Lung microvascular endothelial cell (primary cell): ENCODE results near the gene AGPAT2. TPM values are rescaled to one million over a fixed set of nuclear protein-coding genes. Genes with fewer than 3 reads are reported as not detected.

Source experiments
- DNase-seq, 2 donors: peaks; one replicate each; pipeline versions ENCODE4 v3.0.0 to v3.0.0-alpha.2; 2010; ENCODE audit warnings: low read depth in 2 of 2
- total RNA-seq: library from RNA; depleted of rRNA; stranded (reverse); fragments of >200 nt; gene quantifications from 2 replicates; pipeline ENCODE4 v1.2.1, GENCODE V29; 2014

Gene AGPAT2
- 18.8 and 41.0 TPM in 2 replicates for total RNA-seq

DNA sequence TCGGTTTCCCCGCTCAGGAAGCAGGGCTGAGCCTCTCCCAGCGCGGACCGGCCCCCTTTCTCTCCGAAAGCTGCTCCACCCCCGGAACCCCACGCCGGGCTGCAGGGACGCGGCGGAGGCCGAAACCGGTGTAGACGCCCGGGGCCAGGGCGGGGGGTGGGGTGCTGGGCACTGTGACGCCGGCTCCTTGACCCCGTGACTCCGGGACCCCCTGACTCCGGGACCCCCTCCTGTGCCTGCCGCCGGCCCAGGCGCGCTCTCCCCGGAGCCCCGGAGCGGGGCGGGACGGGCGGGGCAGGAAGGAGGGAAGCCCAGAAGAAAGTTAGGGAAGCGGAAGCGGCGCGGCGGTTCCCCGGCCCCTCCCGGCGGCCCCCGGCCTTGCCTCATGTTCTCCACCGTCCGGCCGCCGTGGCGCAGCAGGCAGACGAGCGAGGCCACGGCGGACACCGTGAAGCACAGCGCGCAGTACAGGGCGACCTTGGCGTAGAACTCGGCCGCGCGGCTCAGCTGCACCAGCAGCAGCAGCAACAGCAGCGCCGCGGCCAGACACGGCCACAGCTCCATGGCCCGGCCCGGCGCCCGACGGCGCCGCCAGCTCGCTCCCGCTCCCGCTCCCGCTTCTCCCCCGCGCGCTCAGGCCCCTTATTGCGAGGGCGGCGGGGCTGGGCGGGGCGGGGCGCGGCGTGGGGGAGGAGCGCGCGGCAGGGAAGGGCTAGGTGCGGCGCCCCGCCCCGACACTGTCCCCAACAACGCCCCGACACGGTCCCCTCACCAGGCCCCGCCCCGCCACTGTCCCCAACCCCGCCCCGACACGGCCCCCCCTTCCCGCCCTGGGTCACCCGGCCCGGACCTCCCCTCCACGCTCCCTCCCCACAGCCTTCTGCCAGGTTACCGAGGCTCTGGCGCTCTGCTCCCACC lies at the start of gene AGPAT2:
AGPAT2 (minus strand) TSS at position 664 of the 918 bp plus-strand sequence; CDS start at position 564, 100 bp downstream.
- DNase-seq = peak; percentile 53 to 68

DNA sequence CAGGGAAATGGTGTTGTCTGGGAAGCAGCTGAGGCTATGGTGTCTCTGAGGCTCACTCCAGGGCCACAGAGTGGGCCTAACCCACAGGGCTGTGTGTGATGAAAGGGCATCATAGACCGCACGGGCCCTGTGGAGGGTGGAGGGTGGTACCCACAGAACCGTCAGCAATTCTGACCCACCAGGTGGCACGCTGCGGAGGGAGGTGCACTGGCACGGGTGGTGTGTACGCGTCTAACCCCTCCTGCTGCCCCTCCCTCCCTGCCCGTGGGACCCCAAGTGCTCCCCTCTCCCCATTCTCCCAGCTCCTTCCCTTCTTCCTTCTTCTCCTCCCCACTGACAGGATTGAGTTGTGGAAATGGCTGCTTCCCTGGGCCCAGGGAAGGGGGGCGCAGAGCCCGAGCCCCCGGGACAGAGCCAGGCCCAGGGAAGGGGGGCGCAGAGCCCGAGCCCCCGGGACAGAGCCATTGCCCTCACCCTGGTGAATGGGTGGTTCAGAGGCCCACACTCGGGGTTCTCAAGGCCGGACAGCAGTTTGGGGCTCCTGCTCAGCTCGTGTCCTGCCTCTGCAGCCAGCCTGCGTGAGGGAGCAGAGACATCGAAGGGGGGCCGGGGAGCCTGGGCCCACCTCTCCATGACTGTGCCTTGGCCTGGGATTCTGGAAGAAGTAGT lies 48.7 kb upstream of the AGPAT2 start:
- no peak for DNase-seq

DNA sequence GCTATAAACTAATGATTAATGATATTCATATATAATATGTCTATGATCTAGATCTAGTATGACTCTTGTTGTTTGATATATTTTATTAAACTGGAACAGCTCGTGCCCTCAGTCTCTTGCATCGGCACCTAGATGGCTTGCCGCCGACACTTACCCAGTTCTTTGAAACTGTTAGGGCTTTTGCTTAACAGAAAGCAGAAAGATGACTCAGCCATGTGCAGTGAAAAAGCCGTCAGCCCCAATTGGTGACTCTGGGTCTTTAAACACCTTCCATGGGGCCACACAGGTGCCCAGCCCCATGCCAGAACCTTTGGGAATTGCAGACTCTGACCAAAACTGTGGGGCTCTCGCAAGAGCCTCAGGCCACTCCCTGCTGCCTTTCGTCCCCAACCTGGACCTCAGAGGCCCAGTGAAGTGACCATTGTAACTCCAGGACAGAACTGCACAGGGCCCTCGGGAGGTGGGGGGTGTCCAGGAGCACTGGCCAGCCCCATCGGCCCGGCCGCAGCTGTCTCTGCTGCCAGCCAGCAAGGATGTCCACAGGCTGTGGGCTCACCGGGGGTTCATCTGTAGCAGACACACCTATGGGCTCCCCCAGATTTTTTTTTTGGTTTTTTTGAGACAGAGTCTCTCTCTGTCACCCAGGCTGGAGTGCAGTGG lies 47.7 kb upstream of the AGPAT2 start:
- DNase-seq = no peak

DNA sequence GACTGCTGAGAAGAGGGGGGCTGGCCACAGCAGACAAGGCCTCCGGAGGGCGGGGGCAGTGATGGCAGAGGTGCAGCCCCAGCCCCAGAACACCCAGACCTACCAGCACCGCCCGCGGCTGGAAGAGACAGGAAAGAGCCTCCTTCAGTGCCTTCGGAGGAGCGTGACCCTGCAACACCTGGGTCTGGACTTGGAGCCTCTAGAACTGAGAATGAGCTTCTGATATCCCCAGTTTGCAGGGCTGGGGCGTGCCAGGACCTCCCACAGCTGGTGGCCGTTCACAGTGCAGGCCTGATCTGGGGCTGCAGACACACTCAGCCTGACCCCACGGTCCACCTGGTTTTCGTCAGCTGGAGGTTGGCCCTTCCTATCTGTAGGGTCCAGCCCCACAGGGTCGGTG lies 46.4 kb upstream of the AGPAT2 start:
- no peak for DNase-seq

DNA sequence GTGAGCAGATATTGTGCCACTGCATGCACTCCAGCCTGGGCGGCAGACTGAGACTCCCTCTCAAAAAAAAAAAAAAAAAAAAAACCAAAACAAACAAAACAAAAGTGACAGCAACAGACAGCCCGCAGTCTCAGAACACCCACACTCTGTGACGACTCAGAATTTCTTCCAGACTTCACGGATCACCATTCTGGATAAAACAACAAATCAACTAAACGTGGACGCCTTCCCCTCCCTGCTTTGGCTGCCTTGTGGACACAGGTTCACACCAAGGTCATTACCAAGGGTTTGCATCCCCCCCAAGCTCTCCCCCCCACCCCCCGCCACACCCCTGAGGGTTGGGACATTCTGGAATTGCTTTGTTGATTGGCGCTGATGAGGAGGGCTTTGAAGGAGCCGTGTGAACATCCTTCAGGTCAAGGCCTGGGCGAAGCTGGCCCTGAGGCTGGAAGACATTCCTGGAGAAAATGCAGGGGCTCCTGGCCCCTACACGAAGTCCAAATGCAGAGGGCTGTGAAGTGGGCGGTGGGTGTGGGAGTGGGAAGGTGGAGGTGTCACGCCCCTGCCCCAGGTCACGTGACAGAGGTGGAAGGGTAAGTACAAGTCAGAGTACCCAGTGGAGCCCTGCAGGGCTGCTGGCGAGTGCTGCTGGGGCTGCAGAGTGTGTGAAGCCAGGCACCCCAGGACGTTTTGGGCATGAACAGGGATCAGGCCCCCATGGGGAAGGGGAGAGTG lies 45.4 kb upstream of the AGPAT2 start:
- no peak for DNase-seq

DNA sequence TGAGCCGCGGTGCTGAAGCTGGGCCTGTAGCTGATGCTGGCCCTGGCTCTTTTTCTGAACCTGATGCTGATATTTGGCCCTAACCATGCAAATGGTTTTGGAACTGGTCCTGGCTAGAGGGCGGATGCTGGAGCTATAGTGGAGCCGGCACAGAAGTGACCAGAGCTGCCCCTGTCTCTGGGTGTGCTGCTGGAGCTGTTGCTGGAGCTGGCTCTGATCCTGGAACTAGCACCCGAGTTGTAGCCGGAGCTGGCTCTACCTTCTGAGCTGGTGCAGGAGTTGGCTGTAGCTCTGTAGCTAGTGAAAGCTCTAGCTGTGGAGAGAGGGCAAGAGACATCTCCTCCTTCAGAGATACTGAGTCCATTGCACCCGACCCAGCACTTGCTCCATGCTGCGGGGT lies 42.7 kb upstream of the AGPAT2 start:
- no peak for DNase-seq

DNA sequence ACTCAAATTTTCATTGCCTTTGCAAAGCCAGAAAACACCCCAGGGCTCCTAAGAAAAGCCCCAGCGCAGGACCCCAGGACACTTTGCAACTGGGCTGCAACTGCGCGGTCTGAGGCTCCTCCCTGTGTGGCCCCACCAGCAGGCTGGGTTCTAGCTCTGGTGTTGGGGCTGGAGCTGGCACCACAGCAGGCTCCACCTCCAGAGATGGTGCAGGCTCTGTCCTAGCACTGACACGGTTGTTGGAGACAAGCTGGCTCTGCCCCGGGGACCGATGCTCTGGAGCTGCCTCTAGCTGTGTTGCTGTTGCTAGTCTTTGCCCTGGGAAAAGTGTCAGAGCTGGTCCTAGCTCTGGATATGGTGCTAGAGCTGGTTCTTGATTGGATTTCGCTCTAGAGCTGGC lies 41.9 kb upstream of the AGPAT2 start:
- DNase-seq = no peak

DNA sequence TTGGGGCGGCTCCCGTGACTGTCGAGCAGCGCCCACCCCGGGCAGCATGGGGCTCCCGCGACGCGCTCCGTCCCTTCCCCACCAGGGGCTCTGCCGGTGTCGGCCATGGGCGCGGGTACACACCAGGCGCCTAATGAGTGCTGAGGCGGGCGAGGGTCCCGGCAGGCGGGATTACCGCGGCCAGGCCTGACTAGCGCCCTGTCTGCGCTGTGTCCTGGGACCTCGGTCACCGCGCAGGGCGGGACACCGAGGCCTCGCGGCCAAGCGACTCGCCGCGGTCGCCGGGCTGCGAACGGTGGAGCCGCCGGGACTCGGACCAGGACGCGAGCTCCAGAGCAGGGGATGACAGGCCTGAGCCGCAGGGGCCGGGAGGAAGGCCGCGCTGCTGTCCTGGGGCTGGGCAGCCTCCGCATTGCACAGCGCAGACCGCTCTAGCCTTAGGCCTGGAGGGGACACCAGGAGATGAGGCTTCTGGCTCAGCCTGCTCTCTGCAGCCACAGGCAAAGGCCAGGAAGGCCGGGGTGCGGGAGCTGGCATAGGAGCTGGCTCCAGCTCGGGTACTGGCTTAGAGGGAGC lies 41.4 kb upstream of the AGPAT2 start:
- peak; percentile 50 to 67 for DNase-seq

DNA sequence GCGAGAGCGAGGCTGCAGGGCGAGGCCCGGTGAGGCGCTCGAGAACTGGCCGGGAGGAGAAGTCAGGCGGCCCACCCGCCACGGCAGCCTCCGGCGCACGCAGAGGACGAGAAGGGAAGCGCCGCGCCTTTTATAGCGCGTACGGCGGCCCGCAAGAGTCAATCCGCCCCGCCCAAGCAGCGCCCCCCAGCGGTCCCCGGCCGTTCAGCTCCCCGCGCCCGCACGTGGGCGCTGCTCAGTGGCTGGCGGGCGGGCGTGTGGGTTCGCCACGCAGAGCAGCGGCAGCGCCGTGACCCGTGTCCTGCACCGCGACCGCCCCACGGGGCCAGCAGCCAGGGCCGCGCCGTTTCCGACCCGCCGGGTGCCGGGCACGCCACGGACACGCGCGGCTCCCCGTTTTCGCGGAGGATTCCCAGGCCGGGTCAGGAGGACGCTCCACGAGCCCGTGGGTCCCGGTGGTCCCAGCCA lies 40.9 kb upstream of the AGPAT2 start:
- peak; percentile 91 to 95 for DNase-seq

DNA sequence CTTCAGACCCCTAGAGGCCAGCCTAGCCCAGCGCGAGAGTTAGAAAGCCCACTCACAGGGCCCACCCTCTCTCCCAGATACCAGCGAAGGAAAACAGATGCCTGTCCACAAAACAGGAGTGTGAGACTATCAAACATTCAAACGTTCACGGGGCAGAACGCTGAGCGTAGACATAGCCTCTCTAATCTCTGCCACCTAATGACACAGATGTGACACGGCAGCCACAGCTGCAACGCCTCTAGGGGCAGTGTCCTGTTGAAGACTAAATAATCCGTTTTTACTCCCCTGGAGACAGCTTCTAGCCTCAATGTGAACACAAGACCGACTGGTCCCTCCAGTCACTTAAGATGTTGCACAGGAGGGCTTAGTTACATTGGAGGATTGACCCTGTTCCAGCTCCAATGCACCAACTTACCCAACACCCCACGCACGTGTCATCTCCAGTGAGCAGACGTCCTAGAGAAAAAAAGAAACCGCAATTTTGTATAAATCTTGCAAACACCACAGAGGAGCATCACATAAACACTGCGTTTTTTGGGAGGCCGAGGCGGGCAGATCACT lies 39.5 kb upstream of the AGPAT2 start:
- peak; percentile 50 to 77 for DNase-seq

DNA sequence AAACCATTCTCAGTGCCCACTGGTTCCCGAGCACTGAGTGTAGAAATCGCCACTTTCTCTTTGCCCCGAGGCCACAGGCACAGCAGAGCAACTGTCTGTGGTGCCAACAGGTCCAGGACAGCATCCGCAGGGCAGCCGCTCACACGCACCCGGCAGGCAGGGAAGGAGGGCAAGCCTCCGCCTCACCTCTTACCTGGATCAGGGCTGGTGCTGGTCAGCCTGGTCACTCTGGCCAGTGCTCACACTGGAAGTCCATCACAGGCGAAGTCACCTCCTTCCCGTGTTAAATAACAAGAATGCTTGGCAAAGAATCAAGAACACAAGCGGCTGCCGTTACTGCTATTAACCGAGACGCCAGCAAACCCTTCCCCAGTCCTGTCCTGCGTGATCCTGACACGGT lies 38.9 kb upstream of the AGPAT2 start:
- DNase-seq = peak; percentile 49 to 51

DNA sequence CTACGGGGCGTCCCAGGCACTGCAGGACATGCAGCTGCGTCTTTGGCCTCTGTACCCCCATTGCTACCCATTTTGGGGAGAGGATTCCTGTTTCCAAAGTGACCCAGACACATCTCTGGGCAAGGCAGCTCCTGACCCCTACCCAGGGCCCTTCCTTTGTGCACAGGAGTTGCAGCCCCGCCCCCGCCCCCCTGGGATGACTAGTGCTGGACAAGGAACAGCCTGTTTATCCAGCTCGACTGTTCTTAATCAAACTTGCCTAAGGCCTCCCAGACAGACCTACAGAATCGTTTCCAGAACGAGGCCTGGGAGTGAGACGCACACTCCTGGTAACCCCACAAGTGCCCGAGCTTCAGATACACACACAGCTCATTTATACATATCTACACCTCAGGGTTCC lies 38.4 kb upstream of the AGPAT2 start:
- DNase-seq = peak in 1 of 2 donors; percentile 71

DNA sequence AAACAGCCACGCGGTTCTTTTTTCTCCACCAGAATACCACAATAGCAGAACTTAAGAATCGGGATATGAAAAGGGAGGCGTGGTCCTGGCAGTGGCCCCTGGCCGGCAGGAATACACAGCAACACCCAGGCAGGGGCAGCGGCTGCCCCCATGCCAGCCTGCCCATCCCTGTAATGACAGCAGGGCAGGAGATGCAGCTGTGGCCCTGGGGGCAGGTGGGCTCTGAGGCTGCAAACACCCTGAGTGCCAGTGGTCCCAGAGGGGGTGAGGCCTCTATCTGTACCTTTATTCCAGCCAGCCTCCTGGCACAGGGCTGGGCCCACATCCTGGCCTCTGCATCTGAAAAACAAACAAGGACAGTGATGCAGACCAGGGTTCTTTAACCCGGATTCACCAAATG lies 37.5 kb upstream of the AGPAT2 start:
- no peak for DNase-seq

DNA sequence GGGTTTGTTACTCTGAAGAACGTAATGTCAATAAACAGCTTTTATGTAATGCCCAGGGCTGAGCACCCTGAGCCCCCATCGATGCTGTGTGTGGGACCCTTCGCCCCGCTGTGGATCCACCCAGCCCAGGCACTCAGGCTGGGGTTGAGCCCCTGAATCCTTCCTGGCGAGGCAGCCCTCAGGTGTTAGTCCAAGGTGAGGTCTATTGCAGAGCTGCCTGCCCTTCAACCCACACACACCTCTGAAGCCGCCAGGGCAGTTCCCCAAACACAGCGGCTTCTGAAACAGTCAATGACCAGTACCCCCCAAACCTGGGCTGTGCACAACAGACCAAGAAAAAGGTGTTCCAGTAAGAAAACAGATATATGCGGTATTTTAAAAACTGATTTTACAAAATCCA lies 36.7 kb upstream of the AGPAT2 start:
- no peak for DNase-seq

DNA sequence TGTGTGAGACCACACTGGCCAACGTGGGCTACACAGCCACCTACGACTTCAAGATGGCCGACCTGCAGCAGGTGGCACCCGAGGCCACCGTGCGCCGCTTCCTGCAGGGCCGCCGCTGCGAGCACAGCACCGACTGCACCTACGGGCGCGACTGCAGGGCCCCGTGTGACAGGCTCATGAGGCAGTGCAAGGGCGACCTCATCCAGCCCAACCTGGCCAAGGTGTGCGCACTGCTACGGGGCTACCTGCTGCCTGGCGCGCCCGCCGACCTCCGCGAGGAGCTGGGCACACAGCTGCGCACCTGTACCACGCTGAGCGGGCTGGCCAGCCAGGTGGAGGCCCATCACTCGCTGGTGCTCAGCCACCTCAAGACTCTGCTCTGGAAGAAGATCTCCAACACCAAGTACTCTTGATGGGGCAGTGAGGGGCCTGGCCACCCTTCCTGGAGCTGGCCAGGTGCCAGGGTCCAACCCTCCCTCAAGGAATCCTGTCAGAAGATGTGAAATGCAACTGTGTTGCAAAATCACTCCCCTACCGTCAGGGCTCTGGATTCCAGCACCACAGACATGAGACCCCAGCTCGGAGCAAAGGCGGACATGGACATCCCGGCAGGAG lies 36.2 kb upstream of the AGPAT2 start:
- DNase-seq = no peak

DNA sequence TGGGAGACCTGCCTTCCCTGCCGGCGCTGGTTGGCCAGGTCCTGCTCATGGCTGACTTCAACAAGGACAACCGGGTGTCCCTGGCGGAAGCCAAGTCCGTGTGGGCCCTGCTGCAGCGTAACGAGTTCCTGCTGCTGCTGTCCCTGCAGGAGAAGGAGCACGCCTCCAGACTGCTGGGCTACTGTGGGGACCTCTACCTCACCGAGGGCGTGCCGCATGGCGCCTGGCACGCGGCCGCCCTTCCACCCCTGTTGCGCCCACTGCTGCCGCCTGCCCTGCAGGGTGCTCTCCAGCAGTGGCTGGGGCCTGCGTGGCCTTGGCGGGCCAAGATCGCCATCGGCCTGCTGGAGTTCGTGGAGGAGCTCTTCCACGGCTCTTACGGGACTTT lies 35.7 kb upstream of the AGPAT2 start:
- DNase-seq = no peak

DNA sequence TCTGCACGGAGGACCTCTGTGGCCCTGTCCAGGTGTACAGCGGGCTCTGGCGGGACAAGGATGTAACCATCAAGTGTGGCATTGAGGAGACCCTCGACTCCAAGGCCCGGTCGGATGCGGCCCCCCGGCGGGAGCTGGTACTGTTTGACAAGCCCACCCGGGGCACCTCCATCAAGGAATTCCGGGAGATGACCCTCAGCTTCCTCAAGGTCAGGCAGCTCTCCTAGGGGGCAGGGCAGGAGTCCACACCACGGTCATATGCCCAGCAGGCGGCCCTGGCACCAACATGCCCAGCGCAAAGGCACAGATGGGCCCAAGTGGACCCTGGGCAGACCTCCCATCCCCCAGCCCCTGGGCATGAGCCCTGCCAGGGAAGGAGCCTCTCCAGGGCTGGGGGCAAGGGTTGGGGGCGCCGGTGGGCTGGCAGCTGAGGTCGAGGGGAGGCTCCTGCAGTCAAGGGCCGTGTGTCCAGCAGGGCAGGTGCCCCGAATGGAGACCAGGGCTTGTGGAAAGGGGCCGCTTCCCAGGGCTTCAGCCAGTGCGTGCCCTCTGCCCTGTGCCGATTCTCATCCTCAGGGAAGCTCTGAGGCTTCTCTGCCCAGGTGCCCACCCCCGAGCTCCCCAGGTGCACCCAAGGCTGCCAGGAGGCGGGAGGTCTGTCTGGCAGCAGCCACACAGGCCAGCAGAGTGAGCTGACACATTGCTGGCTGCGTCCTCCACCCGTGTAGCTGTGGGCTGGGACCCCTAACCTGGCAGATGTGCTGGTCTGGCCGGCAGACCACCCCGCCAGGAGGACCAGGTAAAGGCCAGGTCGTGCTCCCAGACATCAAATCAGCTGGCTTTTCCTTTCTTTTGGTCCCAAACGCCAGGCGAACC lies 35.1 kb upstream of the AGPAT2 start:
- no peak for DNase-seq

DNA sequence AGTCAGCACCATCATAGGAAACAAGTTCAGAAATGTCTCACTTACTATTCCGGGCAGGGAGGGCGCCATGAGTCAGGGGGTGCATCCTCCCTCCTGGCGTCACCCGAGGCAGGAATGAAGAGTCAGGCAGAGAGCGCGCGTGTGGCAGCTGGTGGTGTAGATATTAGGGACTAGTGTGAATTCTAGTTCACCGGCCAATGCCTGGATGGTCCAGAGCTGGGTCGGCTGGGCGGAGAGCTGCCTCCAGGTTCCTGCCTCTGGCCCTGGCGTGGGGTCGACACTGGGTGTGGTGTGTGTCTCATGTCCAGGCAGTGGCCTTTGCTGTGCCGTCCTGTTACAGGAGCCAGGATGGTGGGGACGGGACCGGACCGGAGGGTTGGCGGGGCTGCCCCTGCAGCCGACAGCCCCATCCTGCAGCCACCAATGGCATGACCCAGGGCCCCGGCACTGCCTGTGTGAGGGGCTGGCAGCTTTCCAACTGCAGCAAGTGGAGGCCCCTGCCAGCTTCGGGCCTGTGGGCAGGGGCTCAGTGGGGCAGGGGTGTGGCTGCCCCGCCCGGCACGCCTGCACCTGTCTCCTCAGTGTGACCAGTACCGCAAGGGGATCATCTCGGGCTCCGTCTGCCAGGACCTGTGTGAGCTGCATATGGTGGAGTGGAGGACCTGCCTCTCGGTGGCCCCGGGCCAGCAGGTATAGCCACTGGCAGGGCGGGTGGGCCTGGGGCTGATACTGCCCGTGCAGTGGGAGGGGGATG lies 34.3 kb upstream of the AGPAT2 start:
- peak; percentile 65 to 96 for DNase-seq

DNA sequence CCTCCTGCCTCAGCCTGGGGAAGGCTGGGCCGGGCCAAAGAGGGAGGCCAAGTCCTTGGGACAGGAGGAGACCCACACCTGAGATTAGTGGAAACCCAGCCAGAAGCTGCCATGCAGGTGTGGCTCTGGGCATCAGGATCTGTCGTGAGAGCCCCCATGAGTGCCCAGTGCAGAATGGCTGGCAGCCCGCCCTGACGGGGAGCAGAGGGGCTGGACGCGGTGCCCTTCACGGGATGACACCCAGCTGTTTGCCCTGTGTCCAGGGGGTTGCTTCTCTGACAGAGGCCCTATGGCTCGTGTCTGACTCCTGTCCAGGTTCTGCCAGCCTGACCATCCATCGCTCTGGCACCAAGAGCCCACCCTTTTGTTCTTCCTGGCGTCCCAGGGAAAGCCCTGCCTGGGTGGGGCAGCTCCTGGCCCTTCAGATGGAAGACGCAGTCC lies 33.7 kb upstream of the AGPAT2 start:
- no peak for DNase-seq
